ENCODE results near the gene RAD52.
A peak's percentile ranks its signal among the peaks of the same experiment; 100 is the strongest.

Gene RAD52

DNA sequence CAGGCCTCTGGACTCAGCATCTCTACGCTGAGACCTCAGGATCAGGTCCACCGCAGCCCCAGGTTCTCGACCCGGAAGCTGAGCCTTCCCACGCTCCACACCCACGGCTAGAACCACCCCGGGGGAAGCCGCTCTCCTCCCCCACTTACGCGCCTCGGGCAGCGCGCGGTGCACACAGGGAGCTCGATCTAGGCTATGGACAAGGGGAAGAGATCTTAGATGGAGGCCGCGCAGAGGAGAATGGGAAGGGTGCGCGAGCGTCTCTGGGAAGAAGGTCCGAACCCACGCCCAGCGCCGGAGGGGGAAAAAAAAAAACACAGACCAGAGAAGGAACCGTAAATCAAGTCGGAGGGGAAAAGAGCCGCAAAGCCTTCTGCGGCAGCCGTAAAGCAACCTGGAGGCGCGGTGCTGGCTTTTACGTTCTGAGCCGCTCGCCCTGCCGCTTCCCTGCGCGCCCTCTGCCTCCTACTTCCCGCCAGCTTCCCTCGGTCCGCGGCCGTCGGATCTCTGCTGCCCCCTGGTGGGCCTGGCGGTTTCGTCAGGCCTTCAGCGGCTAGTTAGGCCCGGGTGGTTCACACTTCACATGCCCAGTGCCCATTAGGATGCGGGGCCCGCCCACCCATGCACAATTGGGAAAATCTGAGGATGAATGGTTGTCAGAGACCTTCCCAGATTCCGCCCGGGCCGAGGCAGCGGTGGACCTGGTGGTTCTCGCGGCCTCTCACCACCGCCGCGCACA is at the start of gene RAD52:
RAD52 (minus strand) TSS at position 242 of the 739 bp plus-strand sequence. CDS start 16,636 bp downstream, outside the sequence.
- DNase-seq (ENCODE audit: low spot score), result peak; percentile 99

DNA sequence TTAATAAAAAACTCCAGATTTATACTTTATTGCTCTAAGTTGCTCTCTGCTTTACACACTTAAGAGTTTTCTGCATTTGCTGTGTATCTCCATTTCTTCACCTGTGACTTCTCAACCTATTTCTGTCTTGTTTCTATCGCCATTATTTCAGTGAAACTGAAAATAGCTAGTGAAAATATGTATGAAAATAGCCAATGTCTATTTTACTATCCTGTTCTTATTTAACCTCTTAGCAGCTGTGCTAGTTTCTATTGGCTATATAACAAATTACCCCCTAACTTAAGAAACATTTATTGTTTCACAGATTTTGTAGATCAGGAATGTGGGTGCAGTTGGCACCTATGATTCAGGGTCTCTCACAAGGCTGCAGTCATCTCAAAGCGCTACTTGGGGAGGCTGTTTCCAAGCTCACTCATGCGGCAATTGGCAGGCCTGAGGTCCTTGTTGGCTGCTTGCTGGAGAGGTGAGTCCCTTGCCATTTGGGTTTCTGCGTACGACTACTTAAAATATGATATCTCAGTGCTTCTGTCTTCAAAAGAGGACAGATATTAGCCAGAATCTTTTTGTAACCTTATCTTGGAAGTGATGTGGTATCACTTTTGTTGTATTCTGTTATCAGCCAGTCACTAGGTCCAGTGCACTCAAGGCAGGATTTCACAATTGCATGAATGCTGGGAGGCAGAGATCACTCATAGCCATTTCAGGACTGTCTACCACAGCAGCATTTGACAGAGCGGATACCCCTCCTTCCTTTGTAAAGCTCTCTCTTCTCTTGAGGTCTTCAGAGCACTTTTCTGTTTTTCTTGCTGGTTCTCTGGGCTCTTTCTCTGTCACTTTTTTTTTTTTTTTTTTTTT is 48.8 kb upstream of the RAD52 start:
- DNase-seq (ENCODE audit: low spot score), result peak; percentile 46

DNA sequence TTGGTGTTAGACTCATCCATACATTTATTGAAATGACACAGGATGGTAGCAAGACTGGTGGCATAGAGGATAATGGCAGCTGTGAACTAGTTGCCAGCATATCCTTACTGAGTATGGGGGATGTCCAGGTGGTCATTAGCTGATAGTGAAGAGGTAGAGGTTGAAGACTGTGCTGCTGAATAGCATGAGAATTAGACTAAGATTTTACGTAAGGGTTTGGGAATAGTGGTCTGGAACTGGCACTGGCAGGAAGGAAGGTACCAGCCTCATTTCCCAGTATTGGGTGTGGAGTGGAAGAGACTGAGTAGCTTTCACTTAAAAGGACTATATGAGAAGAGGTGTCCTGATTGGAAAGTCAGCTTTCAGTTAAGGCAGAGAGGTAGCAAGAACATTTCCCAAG is 48.0 kb upstream of the RAD52 start:
- no peak for DNase-seq (ENCODE audit: low spot score)

GRCh38 chr12:996881-997280 is 47.4 kb upstream of the RAD52 start:
- DNase-seq (ENCODE audit: low spot score), result no peak

- DNase-seq (ENCODE audit: low spot score), result no peak
Measured at GRCh38 chr12:992647-993046, 43.2 kb upstream of the RAD52 start.

- DNase-seq (ENCODE audit: low spot score), result peak; percentile 13
Measured at GRCh38 chr12:991350-992333, 42.1 kb upstream of the RAD52 start.

- peak; percentile 88 for DNase-seq (ENCODE audit: low spot score)
Measured at GRCh38 chr12:990661-991349, 41.3 kb upstream of the RAD52 start, which contains the start of gene ERC1. Gene ERC1, plus strand, starts transcription at chr12:991223. Its CDS starts 36,681 bp downstream, at chr12:1027904.

DNA sequence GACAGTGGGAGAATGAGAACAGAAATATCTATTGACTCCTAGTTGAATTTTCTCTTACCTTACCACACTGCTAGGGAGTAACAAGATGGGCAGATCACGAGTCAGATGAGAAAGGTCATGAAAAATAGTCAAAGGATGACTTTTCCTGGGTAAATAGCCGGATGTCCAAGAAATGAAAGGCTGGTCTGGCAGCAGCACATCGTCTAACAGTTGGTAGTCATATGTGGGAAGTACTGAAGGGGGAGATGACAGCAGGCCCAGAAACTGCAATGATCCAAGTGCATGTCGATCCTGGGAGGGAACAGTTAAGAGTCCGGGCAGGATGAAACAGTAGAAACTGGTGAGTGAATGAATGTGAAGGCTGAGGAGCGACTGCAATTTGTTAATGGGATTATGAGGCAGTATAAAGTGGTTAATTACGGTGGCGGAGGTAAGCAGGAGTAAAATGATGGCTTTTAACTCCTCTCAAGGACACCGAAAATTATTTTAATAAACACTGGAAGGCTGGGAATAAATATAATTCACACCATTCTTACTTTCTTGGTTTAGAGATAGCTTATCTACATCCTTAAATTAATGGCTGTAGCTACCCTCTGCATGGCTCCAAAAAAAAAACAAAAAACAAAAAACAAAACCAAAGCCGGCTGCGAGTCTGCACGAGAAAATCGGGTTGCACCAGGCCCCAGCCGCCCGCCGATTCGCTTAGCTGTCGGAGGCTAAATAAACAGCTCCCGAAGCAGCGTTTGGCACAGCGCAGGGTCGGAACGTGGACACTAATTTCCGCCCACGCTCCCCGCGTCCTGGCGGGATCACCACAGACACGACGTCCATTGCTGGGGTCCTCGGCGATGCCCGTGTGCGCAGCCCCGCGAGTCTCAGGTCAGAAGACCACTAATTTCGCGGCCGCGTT is 40.5 kb upstream of the RAD52 start:
- DNase-seq (ENCODE audit: low spot score), result peak; percentile 80

- no peak for DNase-seq (ENCODE audit: low spot score)
Measured at GRCh38 chr12:989051-989450, 39.6 kb upstream of the RAD52 start.

GRCh38 chr12:988646-989045 is 39.2 kb upstream of the RAD52 start:
- DNase-seq (ENCODE audit: low spot score), result no peak

- DNase-seq (ENCODE audit: low spot score), result no peak
Measured at GRCh38 chr12:981961-982360, 32.5 kb upstream of the RAD52 start.

DNA sequence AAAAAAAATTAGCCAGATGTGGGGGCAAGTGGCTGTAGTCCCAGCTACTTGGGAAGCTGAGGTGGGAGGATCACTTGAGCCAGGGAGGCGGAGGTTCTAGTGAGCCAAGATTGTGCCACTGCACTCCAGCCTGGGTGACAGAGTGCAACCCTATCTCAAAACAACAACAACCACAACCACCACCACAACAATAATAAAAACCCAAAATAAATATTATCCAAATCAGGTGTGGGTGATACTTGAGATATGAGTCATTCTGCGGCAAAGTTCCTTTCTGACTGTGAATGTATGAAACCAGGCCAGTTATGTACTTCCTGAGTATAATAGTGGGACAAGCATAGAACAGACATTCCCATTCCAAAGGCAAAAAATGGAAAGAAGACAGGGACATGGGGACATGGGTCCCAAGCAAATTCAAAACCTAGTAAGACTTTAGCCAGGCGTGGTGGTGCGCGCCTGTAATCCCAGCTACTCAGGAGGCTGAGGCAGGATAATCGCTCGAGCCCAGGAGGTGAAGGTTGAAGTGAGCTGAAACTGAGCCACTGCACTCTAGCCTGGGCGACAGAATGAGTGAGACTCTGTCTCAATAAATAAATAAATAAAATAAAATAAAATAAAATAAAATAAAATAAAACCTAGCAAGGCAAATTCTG is 31.8 kb upstream of the RAD52 start:
- DNase-seq (ENCODE audit: low spot score), result no peak

DNA sequence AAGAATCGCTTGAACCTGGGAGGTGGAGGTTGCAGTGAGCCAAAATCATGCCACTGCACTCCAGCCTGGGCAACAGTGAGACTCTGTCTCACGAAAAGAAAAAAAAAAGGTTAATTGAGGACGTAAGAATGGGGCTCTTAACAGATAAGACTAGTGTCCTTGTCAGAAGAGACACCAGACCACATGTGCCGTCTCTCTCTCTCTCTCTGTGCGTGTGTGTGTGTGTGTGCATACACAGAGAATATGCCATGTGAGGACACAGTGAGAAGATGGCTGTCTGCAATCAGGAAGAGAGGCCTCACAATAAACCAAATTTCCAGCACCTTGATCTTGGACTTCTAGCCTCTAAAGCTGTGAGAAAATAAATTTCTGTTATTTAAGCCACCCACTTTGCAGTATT is 29.9 kb upstream of the RAD52 start:
- DNase-seq (ENCODE audit: low spot score), result no peak

DNA sequence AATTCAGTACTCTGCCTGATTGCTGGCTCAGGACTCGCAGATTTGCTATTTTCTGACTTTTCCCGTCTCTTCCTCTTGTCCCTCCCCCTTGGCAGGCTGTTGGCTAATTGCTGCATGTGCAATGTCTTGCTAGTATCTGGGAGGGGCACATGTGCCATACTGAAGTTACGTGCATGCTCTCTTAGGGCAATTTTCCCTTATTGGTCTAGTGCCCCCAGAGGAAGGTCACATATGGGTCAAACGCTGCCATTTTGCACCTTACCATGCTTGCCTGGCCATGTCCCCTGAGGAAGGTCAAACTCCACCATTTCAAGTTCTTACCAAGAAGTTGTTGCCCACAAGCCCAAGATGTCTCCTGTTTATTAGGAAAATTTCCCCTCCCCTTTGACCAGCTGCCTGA is 27.7 kb upstream of the RAD52 start:
- DNase-seq (ENCODE audit: low spot score), result no peak

- no peak for DNase-seq (ENCODE audit: low spot score)
Measured at GRCh38 chr12:976644-977043, 27.1 kb upstream of the RAD52 start.

DNA sequence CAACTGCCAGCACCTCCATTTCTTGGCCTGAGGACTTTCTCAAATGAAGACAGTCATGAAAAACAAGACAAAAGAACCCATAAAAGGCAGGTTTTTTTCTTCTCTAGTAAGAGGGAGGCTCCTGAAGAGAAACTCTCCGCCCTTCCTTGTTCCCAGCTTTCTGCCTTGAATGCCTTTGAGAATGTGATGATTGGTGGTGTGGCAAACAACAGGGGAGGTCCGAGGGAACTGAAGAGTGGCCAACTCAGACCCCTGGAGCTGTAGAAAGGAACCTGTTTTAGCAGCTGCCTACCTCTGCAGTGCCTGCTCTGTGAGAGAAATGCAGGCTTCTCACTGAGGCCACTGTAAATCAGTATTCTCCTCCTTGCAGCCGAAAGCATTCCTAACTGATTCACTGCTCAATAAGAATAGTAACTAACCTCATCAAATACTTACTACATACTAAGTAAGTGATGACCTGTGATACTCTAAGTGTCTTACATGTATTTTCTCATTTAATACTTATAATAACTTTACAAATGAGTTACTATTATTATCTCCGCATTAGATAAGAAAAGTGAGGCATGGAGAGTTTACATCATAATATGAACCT is 24.9 kb upstream of the RAD52 start:
- no peak for DNase-seq (ENCODE audit: low spot score)

GRCh38 chr12:971991-972390 is 22.5 kb upstream of the RAD52 start:
- no peak for DNase-seq (ENCODE audit: low spot score)

- DNase-seq (ENCODE audit: low spot score), result no peak
Measured at GRCh38 chr12:969821-970220, 20.3 kb upstream of the RAD52 start.

DNA sequence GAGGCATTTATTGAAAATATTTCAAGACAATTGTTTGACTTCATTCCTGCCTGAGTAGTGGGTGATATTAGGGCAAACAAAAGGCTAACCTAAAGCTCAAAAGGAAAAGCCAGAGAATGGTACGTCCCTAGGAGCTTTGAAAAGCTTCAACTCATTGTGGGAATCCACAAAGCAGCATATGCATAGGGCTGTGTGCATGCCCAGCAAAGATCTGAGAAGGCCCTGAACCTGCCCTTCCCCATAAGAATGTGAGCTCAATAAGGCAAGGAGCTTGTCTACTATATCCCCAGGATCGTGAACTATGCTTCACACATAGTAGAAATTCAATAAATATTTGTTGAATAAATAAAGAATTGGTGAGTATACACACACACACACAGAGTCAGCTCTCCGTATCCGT is 19.1 kb upstream of the RAD52 start:
- peak; percentile 11 for DNase-seq (ENCODE audit: low spot score)

Measured in kidney tubule cell (primary cell).